ENCODE results near the gene WNT5B. TPM values are rescaled to one million over a fixed set of nuclear protein-coding genes. Genes with fewer than 3 reads are reported as not detected.

WNT5B gene
- polyA plus RNA-seq, 1 of the 3 experiments (the other 2 are of a cell fraction): 29.3 TPM

DNA sequence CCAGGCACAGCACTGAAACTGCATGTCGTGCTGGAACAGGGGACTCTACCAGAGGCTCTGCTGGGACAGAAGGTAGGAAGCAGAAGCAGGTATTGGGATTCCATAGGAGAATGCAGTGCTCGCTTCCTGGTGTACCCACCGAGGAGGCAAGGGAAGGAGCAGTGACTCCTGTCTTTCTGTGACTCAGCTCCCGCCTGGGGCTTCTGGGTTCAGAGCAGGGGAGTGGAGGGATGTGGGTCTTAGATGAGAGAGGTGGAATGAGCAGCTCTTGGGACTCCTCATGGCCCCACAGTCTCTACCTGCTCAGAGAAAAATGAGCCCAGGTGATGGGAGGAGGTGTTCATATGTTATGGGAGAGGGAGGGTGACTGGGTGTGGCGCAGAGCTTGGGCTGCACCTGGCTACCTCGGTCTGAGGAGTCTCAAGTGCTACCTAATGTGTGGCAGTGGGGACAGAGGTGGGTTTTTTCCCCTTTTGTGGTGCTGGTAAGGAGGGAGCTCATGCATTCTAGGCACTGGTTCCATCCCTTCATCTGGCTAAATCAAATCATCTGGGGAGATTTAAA lies 26.3 kb downstream of the WNT5B start:
- H3F3A ChIP-seq (replicated peaks; ENCODE audit: insufficient read depth): peaks cover 14% of the 10 kb centered on the region
- no peaks in the 10 kb centered on the region for H3K27me3 ChIP-seq (ENCODE audit: insufficient read depth)
- no peak overlapping the region for H2AFZ ChIP-seq (ENCODE audit: low read depth)
- DNase-seq: no peak
- TF ChIP-seq SMC3 (IDR thresholded peaks at IDR 0.05; ENCODE audit: low read depth, low read length) (no peak), NRF1 (IDR thresholded peaks at IDR 0.05; ENCODE audit: low read depth, low read length) (no peak), TCF12 (IDR thresholded peaks at IDR 0.05) (no peak), GABPA (IDR thresholded peaks at IDR 0.05; ENCODE audit: low read depth) (no peak), RFX5 (IDR thresholded peaks at IDR 0.05; ENCODE audit: low read length) (no peak), POLR2AphosphoS5 (IDR thresholded peaks at IDR 0.05; ENCODE audit: low read depth, low read length) (no peak), CHD2 (IDR thresholded peaks at IDR 0.05; ENCODE audit: low read length, partially characterized antibody) (no peak), RAD21 (IDR thresholded peaks at IDR 0.05; ENCODE audit: low read length) (no peak), FOSL2 (IDR thresholded peaks at IDR 0.05; ENCODE audit: borderline replicate concordance, low read depth) (no peak), FOXJ3 (CRISPR knock-in tag; IDR thresholded peaks at IDR 0.05) (no peak), RXRA (IDR thresholded peaks at IDR 0.05; ENCODE audit: borderline replicate concordance, low read depth) (no peak), ELF1 (IDR thresholded peaks at IDR 0.05) (no peak), YY1 (IDR thresholded peaks at IDR 0.05; ENCODE audit: low read depth) (no peak), NFIC (IDR thresholded peaks at IDR 0.05; ENCODE audit: borderline replicate concordance) (no peak), TAF1 (IDR thresholded peaks at IDR 0.05; ENCODE audit: borderline replicate concordance, low read depth, low read length) (no peak)
- TF ChIP-seq, protein P1, sequence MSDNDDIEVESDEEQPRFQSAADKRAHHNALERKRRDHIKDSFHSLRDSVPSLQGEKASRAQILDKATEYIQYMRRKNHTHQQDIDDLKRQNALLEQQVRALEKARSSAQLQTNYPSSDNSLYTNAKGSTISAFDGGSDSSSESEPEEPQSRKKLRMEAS (IDR thresholded peaks at IDR 0.05; ENCODE audit: low read depth): no peak
- TF ChIP-seq, protein P2, sequence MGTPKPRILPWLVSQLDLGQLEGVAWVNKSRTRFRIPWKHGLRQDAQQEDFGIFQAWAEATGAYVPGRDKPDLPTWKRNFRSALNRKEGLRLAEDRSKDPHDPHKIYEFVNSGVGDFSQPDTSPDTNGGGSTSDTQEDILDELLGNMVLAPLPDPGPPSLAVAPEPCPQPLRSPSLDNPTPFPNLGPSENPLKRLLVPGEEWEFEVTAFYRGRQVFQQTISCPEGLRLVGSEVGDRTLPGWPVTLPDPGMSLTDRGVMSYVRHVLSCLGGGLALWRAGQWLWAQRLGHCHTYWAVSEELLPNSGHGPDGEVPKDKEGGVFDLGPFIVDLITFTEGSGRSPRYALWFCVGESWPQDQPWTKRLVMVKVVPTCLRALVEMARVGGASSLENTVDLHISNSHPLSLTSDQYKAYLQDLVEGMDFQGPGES (IDR thresholded peaks at IDR 0.05; ENCODE audit: low read depth, low read length): no peak
- TF ChIP-seq, protein P3, sequence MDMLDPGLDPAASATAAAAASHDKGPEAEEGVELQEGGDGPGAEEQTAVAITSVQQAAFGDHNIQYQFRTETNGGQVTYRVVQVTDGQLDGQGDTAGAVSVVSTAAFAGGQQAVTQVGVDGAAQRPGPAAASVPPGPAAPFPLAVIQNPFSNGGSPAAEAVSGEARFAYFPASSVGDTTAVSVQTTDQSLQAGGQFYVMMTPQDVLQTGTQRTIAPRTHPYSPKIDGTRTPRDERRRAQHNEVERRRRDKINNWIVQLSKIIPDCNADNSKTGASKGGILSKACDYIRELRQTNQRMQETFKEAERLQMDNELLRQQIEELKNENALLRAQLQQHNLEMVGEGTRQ (IDR thresholded peaks at IDR 0.05; ENCODE audit: borderline replicate concordance, low read depth, low read length): no peak
- TF ChIP-seq, protein P4, sequence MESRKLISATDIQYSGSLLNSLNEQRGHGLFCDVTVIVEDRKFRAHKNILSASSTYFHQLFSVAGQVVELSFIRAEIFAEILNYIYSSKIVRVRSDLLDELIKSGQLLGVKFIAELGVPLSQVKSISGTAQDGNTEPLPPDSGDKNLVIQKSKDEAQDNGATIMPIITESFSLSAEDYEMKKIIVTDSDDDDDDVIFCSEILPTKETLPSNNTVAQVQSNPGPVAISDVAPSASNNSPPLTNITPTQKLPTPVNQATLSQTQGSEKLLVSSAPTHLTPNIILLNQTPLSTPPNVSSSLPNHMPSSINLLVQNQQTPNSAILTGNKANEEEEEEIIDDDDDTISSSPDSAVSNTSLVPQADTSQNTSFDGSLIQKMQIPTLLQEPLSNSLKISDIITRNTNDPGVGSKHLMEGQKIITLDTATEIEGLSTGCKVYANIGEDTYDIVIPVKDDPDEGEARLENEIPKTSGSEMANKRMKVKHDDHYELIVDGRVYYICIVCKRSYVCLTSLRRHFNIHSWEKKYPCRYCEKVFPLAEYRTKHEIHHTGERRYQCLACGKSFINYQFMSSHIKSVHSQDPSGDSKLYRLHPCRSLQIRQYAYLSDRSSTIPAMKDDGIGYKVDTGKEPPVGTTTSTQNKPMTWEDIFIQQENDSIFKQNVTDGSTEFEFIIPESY (IDR thresholded peaks at IDR 0.05; ENCODE audit: borderline replicate concordance, low read depth): no peak
- TF ChIP-seq, protein P5, sequence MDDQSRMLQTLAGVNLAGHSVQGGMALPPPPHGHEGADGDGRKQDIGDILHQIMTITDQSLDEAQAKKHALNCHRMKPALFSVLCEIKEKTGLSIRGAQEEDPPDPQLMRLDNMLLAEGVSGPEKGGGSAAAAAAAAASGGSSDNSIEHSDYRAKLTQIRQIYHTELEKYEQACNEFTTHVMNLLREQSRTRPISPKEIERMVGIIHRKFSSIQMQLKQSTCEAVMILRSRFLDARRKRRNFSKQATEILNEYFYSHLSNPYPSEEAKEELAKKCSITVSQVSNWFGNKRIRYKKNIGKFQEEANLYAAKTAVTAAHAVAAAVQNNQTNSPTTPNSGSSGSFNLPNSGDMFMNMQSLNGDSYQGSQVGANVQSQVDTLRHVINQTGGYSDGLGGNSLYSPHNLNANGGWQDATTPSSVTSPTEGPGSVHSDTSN (IDR thresholded peaks at IDR 0.05): no peak
- ChIA-PET CTCF (interaction anchor here (1.2 to 20.8 kb wide), 6 partner anchors 23 to 284 kb away, joined by 3 to 605 read pairs (median 51); partner anchors contain the start of gene WNT5B), POLR2A (interaction anchor here (1.6 kb wide), 1 partner anchor 36 kb away, joined by 3 read pairs; the partner anchor contains the start of gene ADIPOR2)
- H3K36me3 ChIP-seq (replicated peaks in 1 of 2; ENCODE audit: control insufficient read depth in 1 of 2, insufficient read depth in 2 of 2, low read length in 1 of 2): peaks cover 0 to 8% of the 10 kb centered on the region in 2 experiments
- no peak overlapping the region for H3K9ac ChIP-seq
- no peaks in the 10 kb centered on the region for H3K9me3 ChIP-seq
- no peaks in the 10 kb centered on the region for H3K79me2 ChIP-seq (ENCODE audit: insufficient read depth)
- H3K9me2 ChIP-seq: no peaks in the 10 kb centered on the region
- no peak overlapping the region for H3K4me2 ChIP-seq
- H3K4me3 ChIP-seq (ENCODE audit: low read depth in 2 of 2, low read length in 1 of 2): no peak overlapping the region
- no peak overlapping the region for H3K27ac ChIP-seq (ENCODE audit: low read depth in 2 of 2, low read length in 1 of 2)
- H3K4me1 ChIP-seq (ENCODE audit: control insufficient read depth in 1 of 2, insufficient read depth in 2 of 2, low read depth in 1 of 2, low read length in 1 of 2): peaks cover 0 to 5% of the 10 kb centered on the region in 2 experiments; a peak in 1 of 4 replicates
- 88% methylated on average over 6 of the region's 6 CpGs for WGBS (ENCODE audit: low lambda C conversion rate)
- no peaks in the 10 kb centered on the region for H4K20me1 ChIP-seq (ENCODE audit: insufficient read depth)

Measured in SK-N-SH (cell line).